H9 (cell line): ENCODE measurements around the gene MS4A10. TPM values are rescaled to one million over a fixed set of nuclear protein-coding genes. Genes with fewer than 3 reads are reported as not detected.
"Not testable (repeated sequence)": the region's sequence is repeated elsewhere in the genome, so short reads cannot be mapped to it uniquely, and the experiment has no call there.

Experiments
- DNase-seq: peaks from one replicate; pipeline ENCODE4 v3.0.0-alpha.2; 2017
- H2AFZ ChIP-seq: one replicate; pipeline ENCODE4 v1.6.1; 2013; ENCODE audit warnings: mild to moderate bottlenecking, low read length, control low read depth, moderate library complexity
- H2AK5ac ChIP-seq: 2 replicates; pipeline ENCODE4 v1.6.1; 2013; ENCODE audit warnings: low read length, control low read depth, mixed read lengths; ENCODE audit not compliant: insufficient read length
- H2BK120ac ChIP-seq: one replicate; pipeline ENCODE4 v1.6.1; 2013; ENCODE audit warnings: low read depth, mild to moderate bottlenecking, low read length, control low read depth, inconsistent platforms; ENCODE audit not compliant: poor library complexity, severe bottlenecking
- H2BK12ac ChIP-seq: 2 replicates; pipeline ENCODE4 v1.6.1; 2013; ENCODE audit warnings: low read length, control low read depth, mixed read lengths, low read depth; ENCODE audit not compliant: insufficient read length
- H2BK15ac ChIP-seq: 2 replicates; pipeline ENCODE4 v1.6.1; 2013; ENCODE audit warnings: low read depth, low read length, control low read depth
- H2BK20ac ChIP-seq: one replicate; pipeline ENCODE4 v1.6.1; 2013; ENCODE audit warnings: low read depth, mild to moderate bottlenecking, low read length, control low read depth, inconsistent platforms; ENCODE audit not compliant: poor library complexity, severe bottlenecking
- H2BK5ac ChIP-seq: 2 replicates; pipeline ENCODE4 v1.6.1; 2013; ENCODE audit warnings: low read length, control low read depth, mixed read lengths; ENCODE audit not compliant: insufficient read length
- H3K14ac ChIP-seq: 2 replicates; pipeline ENCODE4 v1.6.1; 2013; ENCODE audit warnings: low read length, control low read depth; ENCODE audit not compliant: insufficient read depth
- H3K18ac ChIP-seq: 2 replicates; pipeline ENCODE4 v1.6.1; 2013; ENCODE audit warnings: low read depth, mild to moderate bottlenecking, mixed read lengths, low read length, control low read depth; ENCODE audit not compliant: insufficient read length
- H3K23ac ChIP-seq: 2 replicates; pipeline ENCODE4 v1.6.1; 2013; ENCODE audit warnings: low read length, control low read depth, mixed read lengths, low read depth; ENCODE audit not compliant: insufficient read length
- H3K23me2 ChIP-seq: 2 replicates; pipeline ENCODE4 v1.6.1; 2013; ENCODE audit warnings: low read depth, mild to moderate bottlenecking, mixed read lengths, low read length, control low read depth; ENCODE audit not compliant: insufficient read length, poor library complexity, severe bottlenecking
- H3K27ac ChIP-seq: 2 replicates; pipeline ENCODE4 v1.5.1; 2013; ENCODE audit warnings: low read length, control low read depth, mixed read lengths, low read depth; ENCODE audit not compliant: insufficient read length
- H3K27me3 ChIP-seq: 2 replicates; pipeline ENCODE4 v1.6.1; 2013; ENCODE audit warnings: low read length, control low read depth, inconsistent platforms; ENCODE audit not compliant: insufficient read depth
- H3K4ac ChIP-seq: 2 replicates; pipeline ENCODE4 v1.6.1; 2013; ENCODE audit warnings: low read depth, mild to moderate bottlenecking, control low read depth, inconsistent platforms, low read length, moderate library complexity
- H3K4me1 ChIP-seq: 2 replicates; pipeline ENCODE4 v1.6.1; 2013; ENCODE audit warnings: low read length, control low read depth, inconsistent platforms; ENCODE audit not compliant: insufficient read depth
- H3K4me2 ChIP-seq: 2 replicates; pipeline ENCODE4 v1.6.1; 2013; ENCODE audit warnings: low read length, control low read depth, mixed read lengths; ENCODE audit not compliant: insufficient read length, insufficient read depth
- H3K56ac ChIP-seq: 2 replicates; pipeline ENCODE4 v1.6.1; 2013; ENCODE audit warnings: low read depth, mild to moderate bottlenecking, mixed read lengths, low read length, control low read depth; ENCODE audit not compliant: insufficient read length
- H3K79me1 ChIP-seq: 2 replicates; pipeline ENCODE4 v1.6.1; 2013; ENCODE audit warnings: low read depth, mild to moderate bottlenecking, moderate library complexity, low read length, control low read depth, inconsistent platforms; ENCODE audit not compliant: insufficient read depth, poor library complexity, severe bottlenecking
- H3K79me2 ChIP-seq: 2 replicates; pipeline ENCODE4 v1.6.1; 2013; ENCODE audit warnings: low read length, control low read depth, inconsistent platforms; ENCODE audit not compliant: insufficient read depth
- H3K9ac ChIP-seq: 2 replicates; pipeline ENCODE4 v1.6.1; 2013; ENCODE audit warnings: low read length, control low read depth, mixed read lengths; ENCODE audit not compliant: insufficient read length; ENCODE audit errors: extremely low read depth
- H3K9me3 ChIP-seq: one replicate; pipeline ENCODE4 v1.6.1; 2013; ENCODE audit warnings: low read depth, low read length, inconsistent platforms; ENCODE audit not compliant: control insufficient read depth
- H3T11ph ChIP-seq: one replicate; pipeline ENCODE4 v1.6.1; 2013; ENCODE audit warnings: mild to moderate bottlenecking, low read length, control low read depth, inconsistent platforms
- H4K20me1 ChIP-seq: one replicate; pipeline ENCODE4 v1.6.1; 2013; ENCODE audit not compliant: control insufficient read depth, insufficient read length, insufficient read depth
- H4K5ac ChIP-seq: 2 replicates; pipeline ENCODE4 v1.6.1; 2013; ENCODE audit warnings: low read depth, mild to moderate bottlenecking, mixed read lengths, low read length, control low read depth; ENCODE audit not compliant: insufficient read length
- H4K8ac ChIP-seq: replicated peaks from 2 replicates; pipeline ENCODE4 v1.6.1; 2013; ENCODE audit warnings: low read length, control low read depth, mixed read lengths, low read depth; ENCODE audit not compliant: insufficient read length
- H4K91ac ChIP-seq: 2 replicates; pipeline ENCODE4 v1.6.1; 2013; ENCODE audit warnings: low read depth, mild to moderate bottlenecking, moderate library complexity, mixed read lengths, low read length, control low read depth; ENCODE audit not compliant: insufficient read length
- H3K27ac Mint-ChIP-seq, 3 experiments: 2 replicates in 2 of 3; 3 replicates in 1 of 3; pipeline ENCODE4 v1.8.0; 2020 to 2021; ENCODE audit warnings: mixed read lengths in 3 of 3, mild to moderate bottlenecking in 1 of 3, moderate library complexity in 1 of 3
- H3K27me3 Mint-ChIP-seq: 2 replicates; pipeline ENCODE4 v1.8.0; 2021; ENCODE audit warnings: low read depth, mild to moderate bottlenecking, moderate library complexity, mixed read lengths
- H3K36me3 Mint-ChIP-seq, 3 experiments: 2 replicates in 2 of 3; 3 replicates in 1 of 3; pipeline ENCODE4 v1.8.0; 2020 to 2021; ENCODE audit warnings: low read depth in 3 of 3, mixed read lengths in 3 of 3; ENCODE audit not compliant: insufficient read depth in 1 of 3
- H3K4me1 Mint-ChIP-seq, 2 experiments: 2 replicates each; pipeline ENCODE4 v1.8.0; 2020; ENCODE audit warnings: mixed read lengths in 2 of 2
- H3K4me3 Mint-ChIP-seq, 2 experiments: 2 replicates in 1 of 2; 3 replicates in 1 of 2; pipeline ENCODE4 v1.8.0; 2020 to 2021; ENCODE audit warnings: mild to moderate bottlenecking in 2 of 2, mixed read lengths in 2 of 2, moderate library complexity in 1 of 2
- H3K9me3 Mint-ChIP-seq, 2 experiments: 2 replicates in 1 of 2; 3 replicates in 1 of 2; pipeline ENCODE4 v1.8.0; 2020; ENCODE audit warnings: mild to moderate bottlenecking in 2 of 2, mixed read lengths in 2 of 2, moderate library complexity in 1 of 2
- WGBS: extraction: QIAGEN DNeasy Blood & Tissue Kit; methylation state at CpG from one replicate; pipeline ENCODE4 v1.1.7; 2013; ENCODE audit warnings: missing lambda C conversion rate, low lambda C conversion rate, mixed read lengths; ENCODE audit not compliant: insufficient read length; ENCODE audit errors: extremely low coverage; 5-methylcytosine and 5-hydroxymethylcytosine counted together
- total RNA-seq: library from RNA; stranded (reverse); gene quantifications from 2 replicates; pipeline ENCODE4 v1.2.1, GENCODE V29; 2021
- TF ChIP-seq, protein P1 (sequence below): fragments of 200-600 bp; sonication (generic); conservative IDR thresholded peaks from 3 replicates; pipeline ENCODE4 v1.8.0; 2021; ENCODE audit warnings: antibody characterized with exemption, mild to moderate bottlenecking

MS4A10 gene
- total RNA-seq, 1 experiment from 2014 or later = not detected

DNA sequence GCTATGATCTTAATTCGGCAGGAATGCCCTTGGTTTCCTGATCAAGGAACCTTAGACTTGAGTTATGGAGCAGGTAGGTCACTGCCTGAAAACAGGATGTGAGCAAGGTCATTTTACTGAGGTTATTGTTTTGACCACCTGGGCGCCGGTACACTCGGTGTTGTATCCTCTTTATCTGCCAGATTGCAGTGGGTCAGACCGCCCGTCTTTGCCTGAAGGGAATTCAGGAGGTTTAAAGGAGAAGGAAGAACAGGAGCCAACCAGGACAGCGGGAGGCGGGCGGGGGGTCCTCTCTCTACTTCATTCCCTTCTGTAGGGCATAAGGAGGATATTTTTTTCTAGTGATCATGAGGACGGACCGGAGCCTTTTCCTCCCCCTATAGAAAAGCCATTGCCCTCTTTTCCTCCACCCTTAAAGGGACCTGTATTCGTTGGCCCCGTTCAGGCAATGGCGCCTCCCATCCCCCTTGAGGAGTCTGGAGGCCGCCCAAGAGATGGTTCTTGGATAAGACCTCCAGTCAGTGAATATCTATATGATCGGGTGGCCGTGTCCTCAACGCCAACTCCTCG is 27.8 kb upstream of the MS4A10 start:
- Histone ChIP-seq H3K79me1 (no peaks in the 10 kb centered on the region), H3K4ac (no peak overlapping the region), H4K91ac (no peak overlapping the region), H3K56ac (no peak overlapping the region), H2BK120ac (no peak overlapping the region), H2AFZ (no peak overlapping the region), H3K23me2 (no peaks in the 10 kb centered on the region), H3K14ac (no peak overlapping the region), H4K20me1 (no peaks in the 10 kb centered on the region), H3K9ac (no peak overlapping the region), H4K8ac (no peak overlapping the region), H3K4me1 (no peaks in the 10 kb centered on the region), H4K5ac (no peak overlapping the region), H2BK20ac (no peak overlapping the region), H3K9me3 (no peaks in the 10 kb centered on the region), H3K4me2 (no peak overlapping the region), H3K79me2 (no peaks in the 10 kb centered on the region), H2AK5ac (no peak overlapping the region), H3K18ac (no peak overlapping the region), H3K23ac (no peak overlapping the region), H3K27me3 (no peaks in the 10 kb centered on the region; the same call in none of the 2 replicates), H2BK5ac (no peak overlapping the region), H2BK15ac (no peak overlapping the region), H3T11ph (no peak overlapping the region), H3K27ac (no peak overlapping the region), H2BK12ac (no peak overlapping the region)
- H3K4me1 Mint-ChIP-seq = peaks cover 0 to 3% of the 10 kb centered on the region in 2 experiments; a peak in 1 of 4 replicates
- no peak for DNase-seq
- H3K4me3 Mint-ChIP-seq = no peak overlapping the region
- peaks cover 3 to 6% of the 10 kb centered on the region in 2 experiments; a peak in 3 of 5 replicates for H3K9me3 Mint-ChIP-seq
- no CpG with 5 or more reads among the region's 19 CpGs for WGBS
- H3K27me3 Mint-ChIP-seq = peaks cover 6% of the 10 kb centered on the region; the same call in 1 of the 2 replicates
- peaks cover 0 to 8% (median 0%) of the 10 kb centered on the region in 3 experiments; a peak in 2 of 7 replicates for H3K36me3 Mint-ChIP-seq
- H3K27ac Mint-ChIP-seq = no peak overlapping the region
- TF ChIP-seq, protein P1, sequence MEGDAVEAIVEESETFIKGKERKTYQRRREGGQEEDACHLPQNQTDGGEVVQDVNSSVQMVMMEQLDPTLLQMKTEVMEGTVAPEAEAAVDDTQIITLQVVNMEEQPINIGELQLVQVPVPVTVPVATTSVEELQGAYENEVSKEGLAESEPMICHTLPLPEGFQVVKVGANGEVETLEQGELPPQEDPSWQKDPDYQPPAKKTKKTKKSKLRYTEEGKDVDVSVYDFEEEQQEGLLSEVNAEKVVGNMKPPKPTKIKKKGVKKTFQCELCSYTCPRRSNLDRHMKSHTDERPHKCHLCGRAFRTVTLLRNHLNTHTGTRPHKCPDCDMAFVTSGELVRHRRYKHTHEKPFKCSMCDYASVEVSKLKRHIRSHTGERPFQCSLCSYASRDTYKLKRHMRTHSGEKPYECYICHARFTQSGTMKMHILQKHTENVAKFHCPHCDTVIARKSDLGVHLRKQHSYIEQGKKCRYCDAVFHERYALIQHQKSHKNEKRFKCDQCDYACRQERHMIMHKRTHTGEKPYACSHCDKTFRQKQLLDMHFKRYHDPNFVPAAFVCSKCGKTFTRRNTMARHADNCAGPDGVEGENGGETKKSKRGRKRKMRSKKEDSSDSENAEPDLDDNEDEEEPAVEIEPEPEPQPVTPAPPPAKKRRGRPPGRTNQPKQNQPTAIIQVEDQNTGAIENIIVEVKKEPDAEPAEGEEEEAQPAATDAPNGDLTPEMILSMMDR = no peak

GRCh38 chr11:60758671-60759070 is 26.5 kb upstream of the MS4A10 start:
- not testable (repeated sequence) for H3K27ac ChIP-seq, H4K5ac ChIP-seq, H2AK5ac ChIP-seq, H2BK120ac ChIP-seq, H2AFZ ChIP-seq, H3K79me1 ChIP-seq, H3K4me1 Mint-ChIP-seq, H3K9me3 Mint-ChIP-seq, H3K9ac ChIP-seq, H3K4me1 ChIP-seq, H2BK15ac ChIP-seq, H4K20me1 ChIP-seq, H3K36me3 Mint-ChIP-seq, H3K27ac Mint-ChIP-seq, H3K4me3 Mint-ChIP-seq, H3K27me3 ChIP-seq, H3K4ac ChIP-seq, H3K56ac ChIP-seq, H2BK20ac ChIP-seq, H3K27me3 Mint-ChIP-seq, H3K79me2 ChIP-seq, H3K4me2 ChIP-seq, DNase-seq, H3K14ac ChIP-seq, H3K18ac ChIP-seq, H3T11ph ChIP-seq, H4K8ac ChIP-seq, H3K23me2 ChIP-seq, H3K9me3 ChIP-seq, H2BK5ac ChIP-seq, H2BK12ac ChIP-seq, H3K23ac ChIP-seq, H4K91ac ChIP-seq
- WGBS = no CpG with 5 or more reads among the region's 4 CpGs
